ENCODE data around the gene MAPK8IP3.

MAPK8IP3 gene

DNA sequence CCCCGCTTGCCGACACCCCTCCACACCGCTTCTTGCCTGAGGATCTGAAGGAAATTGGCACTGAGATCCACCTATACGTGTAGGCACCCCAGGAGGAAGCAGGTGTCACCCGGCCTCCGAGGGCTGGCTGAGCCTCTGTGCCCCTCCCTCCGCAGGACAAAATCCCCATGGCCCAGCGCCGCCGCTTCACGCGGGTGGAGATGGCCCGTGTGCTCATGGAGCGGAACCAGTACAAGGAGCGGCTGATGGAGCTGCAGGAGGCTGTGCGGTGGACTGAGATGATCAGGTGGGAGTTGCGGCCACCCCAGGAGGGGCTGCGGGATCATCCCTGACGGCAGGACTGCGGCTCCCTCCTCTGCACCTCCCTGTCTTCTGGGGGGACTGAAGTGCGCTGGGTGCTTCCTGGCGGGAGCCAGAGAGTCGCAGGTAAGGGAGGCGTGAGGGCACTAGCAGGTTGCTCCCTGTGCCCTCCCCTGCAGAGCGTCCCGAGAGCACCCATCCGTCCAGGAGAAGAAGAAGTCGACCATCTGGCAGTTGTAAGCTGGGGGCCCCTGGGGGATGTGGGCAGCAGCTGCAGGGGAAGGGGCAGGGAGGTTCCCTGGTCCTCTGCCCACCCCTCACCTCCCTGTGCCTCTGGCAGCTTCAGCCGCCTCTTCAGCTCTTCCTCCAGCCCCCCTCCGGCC lies 56.3 kb downstream of the MAPK8IP3 start:
- TF ChIP-seq, protein P1, sequence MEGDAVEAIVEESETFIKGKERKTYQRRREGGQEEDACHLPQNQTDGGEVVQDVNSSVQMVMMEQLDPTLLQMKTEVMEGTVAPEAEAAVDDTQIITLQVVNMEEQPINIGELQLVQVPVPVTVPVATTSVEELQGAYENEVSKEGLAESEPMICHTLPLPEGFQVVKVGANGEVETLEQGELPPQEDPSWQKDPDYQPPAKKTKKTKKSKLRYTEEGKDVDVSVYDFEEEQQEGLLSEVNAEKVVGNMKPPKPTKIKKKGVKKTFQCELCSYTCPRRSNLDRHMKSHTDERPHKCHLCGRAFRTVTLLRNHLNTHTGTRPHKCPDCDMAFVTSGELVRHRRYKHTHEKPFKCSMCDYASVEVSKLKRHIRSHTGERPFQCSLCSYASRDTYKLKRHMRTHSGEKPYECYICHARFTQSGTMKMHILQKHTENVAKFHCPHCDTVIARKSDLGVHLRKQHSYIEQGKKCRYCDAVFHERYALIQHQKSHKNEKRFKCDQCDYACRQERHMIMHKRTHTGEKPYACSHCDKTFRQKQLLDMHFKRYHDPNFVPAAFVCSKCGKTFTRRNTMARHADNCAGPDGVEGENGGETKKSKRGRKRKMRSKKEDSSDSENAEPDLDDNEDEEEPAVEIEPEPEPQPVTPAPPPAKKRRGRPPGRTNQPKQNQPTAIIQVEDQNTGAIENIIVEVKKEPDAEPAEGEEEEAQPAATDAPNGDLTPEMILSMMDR (conservative IDR thresholded peaks at IDR 0.05): no peak
- H3K27ac ChIP-seq: no peak overlapping the region

GRCh38 chr16:1762879-1763520 lies 57.0 kb downstream of the MAPK8IP3 start:
- no peak overlapping the region for H3K27ac ChIP-seq
- TF ChIP-seq, protein P1 (conservative IDR thresholded peaks at IDR 0.05): no peak

DNA sequence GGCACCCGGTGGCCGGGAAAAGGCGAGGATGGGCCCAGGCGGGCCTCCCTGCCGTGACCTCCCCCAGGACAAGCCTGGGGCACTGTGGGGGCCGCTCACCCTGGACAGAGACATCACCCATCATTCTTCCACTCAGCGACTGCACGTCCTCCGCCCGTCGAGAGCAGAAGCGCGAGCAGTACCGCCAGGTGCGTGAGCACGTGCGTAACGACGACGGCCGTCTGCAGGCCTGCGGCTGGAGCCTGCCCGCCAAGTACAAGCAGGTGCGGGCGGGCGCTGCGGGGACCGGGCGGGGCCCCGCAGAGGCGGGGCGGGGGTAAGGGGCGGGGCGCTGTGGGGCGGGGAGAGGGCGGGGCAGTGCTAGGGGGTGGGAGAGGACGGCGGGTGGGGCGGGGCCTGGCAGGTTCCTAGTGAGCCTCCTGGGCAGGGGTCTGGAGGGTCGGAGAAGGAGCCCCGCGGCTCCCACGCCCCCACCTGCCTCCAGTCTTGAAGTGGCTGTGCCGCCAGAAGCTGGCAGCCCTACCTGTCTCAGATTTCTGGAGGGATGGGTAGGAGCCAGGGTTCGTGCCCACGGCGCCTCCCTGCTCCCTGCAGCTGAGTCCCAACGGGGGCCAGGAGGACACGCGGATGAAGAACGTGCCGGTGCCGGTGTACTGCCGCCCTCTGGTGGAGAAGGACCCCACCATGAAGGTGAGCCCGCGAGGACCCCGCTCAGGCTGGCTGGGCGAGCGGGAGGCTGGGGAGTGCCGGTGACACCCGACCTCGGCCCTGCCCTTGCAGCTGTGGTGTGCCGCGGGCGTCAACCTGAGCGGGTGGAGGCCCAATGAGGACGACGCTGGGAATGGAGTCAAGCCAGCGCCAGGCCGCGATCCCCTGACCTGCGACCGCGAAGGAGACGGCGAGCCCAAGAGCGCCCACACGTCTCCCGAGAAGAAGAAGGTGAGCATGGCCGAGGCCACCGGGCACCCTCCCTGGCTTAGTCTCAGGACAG lies 57.8 kb downstream of the MAPK8IP3 start:
- TF ChIP-seq, protein P1 (conservative IDR thresholded peaks at IDR 0.05): no peak; the same call in 1 of the 2 replicates
- H3K27ac ChIP-seq: no peak overlapping the region

DNA sequence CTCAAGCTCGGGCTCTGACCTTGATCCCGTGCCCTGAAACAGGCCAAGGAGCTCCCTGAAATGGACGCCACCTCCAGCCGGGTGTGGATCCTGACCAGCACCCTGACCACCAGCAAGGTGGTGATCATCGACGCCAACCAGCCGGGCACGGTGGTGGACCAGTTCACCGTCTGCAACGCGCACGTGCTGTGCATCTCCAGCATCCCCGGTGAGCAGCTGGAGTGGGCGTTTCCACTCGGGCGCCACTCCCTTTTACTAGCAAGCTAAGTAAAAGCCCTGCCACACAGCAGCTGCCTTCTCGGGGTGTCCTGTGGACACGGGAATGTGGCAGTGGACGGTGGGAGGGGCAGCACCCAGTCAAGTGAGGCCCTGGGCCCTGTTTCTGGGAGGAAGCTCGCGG lies 59.0 kb downstream of the MAPK8IP3 start:
- TF ChIP-seq, protein P1 (conservative IDR thresholded peaks at IDR 0.05): no peak
- no peak overlapping the region for H3K27ac ChIP-seq

DNA sequence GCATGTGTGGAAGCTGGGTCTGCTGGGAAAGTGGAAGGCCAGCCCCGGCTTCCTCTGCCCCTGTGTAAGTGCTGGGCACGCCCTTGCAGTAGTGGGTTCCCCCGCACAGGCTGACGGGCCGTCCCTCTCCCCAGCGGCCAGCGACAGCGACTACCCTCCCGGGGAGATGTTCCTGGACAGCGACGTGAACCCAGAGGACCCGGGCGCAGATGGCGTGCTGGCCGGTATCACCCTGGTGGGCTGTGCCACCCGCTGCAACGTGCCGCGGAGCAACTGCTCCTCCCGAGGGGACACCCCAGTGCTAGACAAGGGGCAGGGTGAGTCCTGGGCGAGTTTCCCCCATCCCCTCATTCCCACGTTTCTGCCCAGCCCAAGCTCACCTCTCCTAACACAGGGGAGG lies 59.8 kb downstream of the MAPK8IP3 start:
- no peak overlapping the region for H3K27ac ChIP-seq
- TF ChIP-seq, protein P1 (conservative IDR thresholded peaks at IDR 0.05): no peak

DNA sequence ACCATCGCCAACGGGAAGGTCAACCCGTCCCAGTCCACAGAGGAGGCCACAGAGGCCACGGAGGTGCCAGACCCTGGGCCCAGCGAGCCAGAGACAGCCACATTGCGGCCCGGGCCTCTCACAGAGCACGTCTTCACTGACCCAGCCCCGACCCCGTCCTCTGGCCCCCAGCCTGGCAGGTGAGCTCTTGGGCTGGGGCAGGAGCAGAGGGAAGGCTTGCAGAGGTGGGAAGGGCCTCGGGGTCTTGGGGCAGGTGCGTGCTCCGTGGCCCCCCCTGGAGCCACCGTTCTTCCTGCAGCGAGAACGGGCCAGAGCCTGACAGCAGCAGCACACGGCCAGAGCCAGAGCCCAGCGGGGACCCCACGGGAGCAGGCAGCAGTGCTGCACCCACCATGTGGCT lies 60.2 kb downstream of the MAPK8IP3 start:
- TF ChIP-seq, protein P1 (conservative IDR thresholded peaks at IDR 0.05): no peak
- no peak overlapping the region for H3K27ac ChIP-seq

DNA sequence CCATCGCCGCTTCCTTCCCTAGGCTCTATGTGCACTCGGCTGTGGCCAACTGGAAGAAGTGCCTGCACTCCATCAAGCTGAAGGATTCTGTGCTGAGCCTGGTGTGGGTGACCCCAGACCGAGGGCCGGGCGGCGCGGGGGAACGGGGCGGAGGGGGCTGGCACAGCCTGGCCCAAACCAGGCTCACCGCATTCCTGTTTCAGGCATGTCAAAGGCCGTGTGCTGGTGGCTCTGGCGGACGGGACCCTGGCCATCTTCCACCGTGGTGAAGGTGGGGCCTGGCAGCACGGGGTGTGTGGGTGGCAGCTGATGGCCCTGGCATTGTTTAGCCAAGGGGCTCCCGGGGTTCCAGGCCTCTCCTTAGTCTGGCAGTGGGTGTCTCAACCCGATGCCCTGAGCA lies 60.7 kb downstream of the MAPK8IP3 start:
- TF ChIP-seq, protein P1 (conservative IDR thresholded peaks at IDR 0.05): no peak
- H3K27ac ChIP-seq: no peak overlapping the region
